ENCODE results near the gene EXOC6B.

Gene EXOC6B

DNA sequence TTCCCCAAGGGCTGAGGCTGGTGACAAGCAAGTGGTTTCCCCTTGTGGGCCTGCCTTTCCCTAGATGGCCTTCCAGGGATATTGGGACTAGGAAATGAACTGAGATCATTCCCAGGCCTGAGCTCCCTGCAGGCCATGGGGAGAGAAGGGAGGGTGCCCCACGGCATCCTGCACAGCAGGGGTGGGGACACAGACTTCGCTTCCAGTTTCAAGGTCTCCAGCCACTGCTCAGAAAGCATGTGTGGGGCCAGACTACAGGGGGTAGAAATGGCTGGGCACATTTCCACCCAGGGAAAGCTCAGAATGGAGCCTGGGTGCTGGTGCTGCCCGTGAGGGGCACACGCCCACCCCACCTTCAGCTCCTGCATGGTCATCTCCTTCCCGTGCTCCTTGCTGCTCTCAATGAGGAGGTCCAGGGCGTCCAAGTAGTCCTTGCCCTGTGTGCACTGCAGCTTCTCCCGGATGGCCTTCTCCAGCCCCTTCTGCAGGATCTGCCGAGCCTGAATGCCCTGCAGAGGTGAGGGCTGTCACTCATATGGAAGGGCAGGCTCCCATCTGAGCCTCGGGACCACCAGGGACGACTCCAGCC is 691.3 kb downstream of the EXOC6B start:
- H3K4me1 ChIP-seq (ENCODE audit: control insufficient read depth, insufficient read depth, low read length, poor library complexity, severe bottlenecking): no peaks in the 10 kb centered on the region
- H3K27ac ChIP-seq (ENCODE audit: low read depth, low read length, severe bottlenecking): no peak overlapping the region
- H3K4me3 ChIP-seq (ENCODE audit: extremely low read depth, insufficient read depth, low read length, poor library complexity, severe bottlenecking): no peak overlapping the region
- H3K36me3 ChIP-seq (ENCODE audit: control insufficient read depth, insufficient read depth, low read length): no peaks in the 10 kb centered on the region
- no peaks in the 10 kb centered on the region for H3K9me3 ChIP-seq (ENCODE audit: control insufficient read depth, low read length)
- WGBS, 2 experiments (ENCODE audit: insufficient coverage in 2 of 2): 90 to 91% methylated on average over 8 to 10 of the region's 10 CpGs

DNA sequence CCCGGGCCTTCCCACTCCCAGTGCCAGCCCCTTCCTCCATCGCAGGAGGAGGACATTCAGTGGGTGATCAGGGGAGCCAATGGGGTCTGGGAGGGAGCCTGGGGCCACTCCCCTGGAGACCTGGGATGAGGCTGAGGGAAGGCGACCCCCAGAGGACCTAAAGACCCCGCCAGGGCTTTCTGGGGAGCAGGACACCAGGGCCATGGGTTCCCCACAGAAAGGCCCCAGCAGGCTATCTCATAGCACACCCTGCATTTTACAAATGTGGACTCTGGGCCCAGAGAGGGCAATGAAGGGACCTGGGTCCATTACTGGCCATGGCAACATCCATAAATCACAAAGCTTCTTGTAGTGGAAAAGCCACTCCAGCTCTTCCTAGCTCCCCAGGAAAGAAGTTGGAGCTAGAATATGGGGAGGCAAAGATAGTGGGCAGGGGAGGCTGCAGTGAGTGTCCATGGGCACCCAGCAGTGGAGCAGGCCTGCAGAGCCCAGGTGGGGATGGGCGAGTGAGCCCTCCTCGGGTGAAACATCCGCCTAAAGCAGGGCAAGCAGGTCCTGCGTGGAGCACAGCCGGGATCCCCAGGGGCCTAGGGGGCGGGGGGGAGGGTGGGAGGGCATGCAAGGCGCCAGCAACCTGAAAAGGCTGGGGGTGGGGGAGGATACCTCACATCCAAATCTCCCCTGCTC is 692.0 kb downstream of the EXOC6B start:
- Histone ChIP-seq H3K4me1 (ENCODE audit: control insufficient read depth, insufficient read depth, low read length, poor library complexity, severe bottlenecking) (no peaks in the 10 kb centered on the region), H3K4me3 (ENCODE audit: extremely low read depth, insufficient read depth, low read length, poor library complexity, severe bottlenecking) (no peak overlapping the region)
- 88% methylated on average over 3 to 4 of the region's 11 CpGs for WGBS, 2 experiments (ENCODE audit: insufficient coverage in 2 of 2)

DNA sequence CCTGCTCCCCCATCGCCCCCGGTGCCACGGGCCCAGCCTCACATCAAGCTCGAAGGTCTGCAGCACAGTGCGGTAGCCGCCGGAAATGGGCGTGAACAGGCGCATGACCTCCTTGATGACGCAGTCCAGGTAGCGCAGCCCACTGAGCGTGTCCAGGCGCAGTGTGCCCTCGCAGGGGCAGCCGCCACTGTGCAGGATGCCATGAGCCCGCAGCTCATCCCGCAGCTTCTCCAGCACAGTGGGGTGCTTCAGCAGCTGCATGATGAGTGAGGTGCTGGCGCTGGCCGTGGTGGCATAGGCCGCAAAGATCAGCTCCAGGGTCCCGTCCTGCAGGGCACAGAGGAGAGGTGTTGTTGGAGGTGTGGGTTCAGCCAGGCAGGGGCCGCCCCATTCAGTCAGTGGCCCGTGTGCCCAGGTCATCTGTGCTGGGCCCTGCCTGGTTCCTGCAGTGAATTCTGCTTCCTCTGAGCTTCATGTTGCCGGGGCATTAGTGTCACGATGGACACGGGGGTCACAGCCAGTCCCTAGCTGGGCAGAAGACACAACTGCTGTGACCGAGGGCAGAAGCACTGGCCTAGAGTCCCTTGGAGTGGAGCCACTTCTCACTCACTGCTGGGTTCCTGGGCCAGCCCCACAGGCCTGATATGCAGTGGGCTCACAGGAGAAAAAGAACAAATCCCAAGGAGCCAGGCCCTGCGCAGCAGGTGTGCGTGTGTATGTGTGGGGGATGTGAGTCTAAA is 692.7 kb downstream of the EXOC6B start:
- Histone ChIP-seq H3K4me3 (ENCODE audit: extremely low read depth, insufficient read depth, low read length, poor library complexity, severe bottlenecking) (no peak overlapping the region), H3K9me3 (ENCODE audit: control insufficient read depth, low read length) (no peaks in the 10 kb centered on the region), H3K27ac (ENCODE audit: low read depth, low read length, severe bottlenecking) (no peak overlapping the region), H3K36me3 (ENCODE audit: control insufficient read depth, insufficient read depth, low read length) (no peaks in the 10 kb centered on the region), H3K4me1 (ENCODE audit: control insufficient read depth, insufficient read depth, low read length, poor library complexity, severe bottlenecking) (no peaks in the 10 kb centered on the region)
- 92 to 94% methylated on average over 24 to 28 of the region's 29 CpGs for WGBS, 2 experiments (ENCODE audit: insufficient coverage in 2 of 2)

More for the DNA sequence above, 692.0 kb downstream of the EXOC6B start:
- Histone ChIP-seq H3K9me3 (ENCODE audit: control insufficient read depth, low read length) (no peaks in the 10 kb centered on the region), H3K27ac (ENCODE audit: low read depth, low read length, severe bottlenecking) (no peak overlapping the region), H3K36me3 (ENCODE audit: control insufficient read depth, insufficient read depth, low read length) (no peaks in the 10 kb centered on the region)

DNA sequence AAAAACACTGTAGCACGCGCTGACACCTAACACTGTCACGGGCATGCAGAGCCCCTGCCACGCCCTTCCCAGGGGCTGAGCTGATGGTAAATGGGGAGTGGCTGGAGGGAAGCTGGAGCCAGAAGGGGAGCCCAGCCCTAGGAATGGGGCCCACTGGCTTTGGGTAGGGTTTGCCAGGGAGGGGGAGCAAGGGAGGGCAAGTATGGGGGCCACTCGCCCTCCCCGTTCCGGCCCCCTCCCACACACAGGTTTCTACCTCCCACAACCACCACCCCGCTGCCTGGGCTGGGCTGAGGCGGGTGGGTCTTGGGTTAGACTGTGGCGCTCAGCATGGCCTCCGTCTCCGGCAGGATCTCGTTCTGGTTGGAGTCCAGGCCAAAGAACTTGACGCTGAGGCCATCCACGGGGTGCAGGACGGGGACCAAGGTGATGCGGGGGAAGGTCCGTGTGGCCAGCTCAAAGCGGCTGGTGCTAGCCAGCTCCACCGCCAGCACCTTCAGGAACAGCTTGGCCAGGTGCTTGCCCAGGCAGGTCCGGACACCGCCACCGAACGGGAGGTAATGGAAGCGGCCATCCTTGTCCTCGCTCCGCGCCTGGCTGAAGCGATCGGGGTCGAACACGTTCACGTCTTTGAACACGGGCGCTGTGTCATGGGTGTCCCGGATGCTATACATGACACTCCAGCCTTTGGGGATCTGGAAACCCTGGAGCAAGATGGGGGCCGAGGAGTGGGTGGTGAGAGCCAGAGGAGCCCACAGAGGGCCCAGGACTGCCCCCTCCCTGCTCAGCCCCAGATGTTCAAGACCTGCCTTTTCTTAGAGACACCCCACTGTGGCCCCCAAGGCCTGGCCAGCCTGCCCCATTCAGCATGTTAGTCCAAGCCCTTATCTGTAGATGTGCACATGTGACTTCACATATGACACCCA is 693.7 kb downstream of the EXOC6B start:
- H3K27ac ChIP-seq (ENCODE audit: low read depth, low read length, severe bottlenecking): no peak overlapping the region
- H3K9me3 ChIP-seq (ENCODE audit: control insufficient read depth, low read length): no peaks in the 10 kb centered on the region
- WGBS, 2 experiments (ENCODE audit: insufficient coverage in 2 of 2): 92 to 97% methylated on average over 29 to 34 of the region's 37 CpGs
- H3K4me3 ChIP-seq (ENCODE audit: extremely low read depth, insufficient read depth, low read length, poor library complexity, severe bottlenecking): no peak overlapping the region
- no peaks in the 10 kb centered on the region for H3K36me3 ChIP-seq (ENCODE audit: control insufficient read depth, insufficient read depth, low read length)
- no peaks in the 10 kb centered on the region for H3K4me1 ChIP-seq (ENCODE audit: control insufficient read depth, insufficient read depth, low read length, poor library complexity, severe bottlenecking)

DNA sequence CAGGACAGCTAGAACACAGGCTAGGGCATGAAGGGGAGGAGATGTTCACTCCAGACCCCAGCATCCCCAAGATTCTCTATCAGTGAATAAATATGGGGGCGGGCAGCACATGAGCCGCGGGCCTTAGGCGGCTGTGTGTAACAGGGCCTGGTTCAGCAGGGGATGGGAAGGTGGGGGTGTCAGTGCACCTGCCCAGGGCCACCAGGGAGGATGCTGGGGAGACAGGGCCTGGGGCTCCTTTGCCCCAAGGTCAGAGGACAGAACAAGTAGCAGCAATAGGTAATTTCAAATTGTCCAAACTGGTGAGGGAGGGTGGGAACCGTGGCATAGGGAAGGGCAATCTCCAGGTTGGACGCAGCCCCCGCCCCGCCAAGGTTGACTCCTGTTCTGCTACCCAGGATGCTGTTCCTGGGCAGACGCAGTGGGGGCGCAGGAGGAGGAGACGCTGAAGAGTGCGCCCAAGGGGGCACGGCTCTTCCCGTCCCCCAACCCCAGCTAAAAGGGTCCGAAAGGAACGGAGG is 694.4 kb downstream of the EXOC6B start:
- no peaks in the 10 kb centered on the region for H3K4me1 ChIP-seq (ENCODE audit: control insufficient read depth, insufficient read depth, low read length, poor library complexity, severe bottlenecking)
- WGBS, 2 experiments (ENCODE audit: insufficient coverage in 2 of 2): 97% methylated on average over 14 to 16 of the region's 16 CpGs
- no peaks in the 10 kb centered on the region for H3K36me3 ChIP-seq (ENCODE audit: control insufficient read depth, insufficient read depth, low read length)
- H3K9me3 ChIP-seq (ENCODE audit: control insufficient read depth, low read length): no peaks in the 10 kb centered on the region
- H3K4me3 ChIP-seq (ENCODE audit: extremely low read depth, insufficient read depth, low read length, poor library complexity, severe bottlenecking): no peak overlapping the region
- no peak overlapping the region for H3K27ac ChIP-seq (ENCODE audit: low read depth, low read length, severe bottlenecking)

DNA sequence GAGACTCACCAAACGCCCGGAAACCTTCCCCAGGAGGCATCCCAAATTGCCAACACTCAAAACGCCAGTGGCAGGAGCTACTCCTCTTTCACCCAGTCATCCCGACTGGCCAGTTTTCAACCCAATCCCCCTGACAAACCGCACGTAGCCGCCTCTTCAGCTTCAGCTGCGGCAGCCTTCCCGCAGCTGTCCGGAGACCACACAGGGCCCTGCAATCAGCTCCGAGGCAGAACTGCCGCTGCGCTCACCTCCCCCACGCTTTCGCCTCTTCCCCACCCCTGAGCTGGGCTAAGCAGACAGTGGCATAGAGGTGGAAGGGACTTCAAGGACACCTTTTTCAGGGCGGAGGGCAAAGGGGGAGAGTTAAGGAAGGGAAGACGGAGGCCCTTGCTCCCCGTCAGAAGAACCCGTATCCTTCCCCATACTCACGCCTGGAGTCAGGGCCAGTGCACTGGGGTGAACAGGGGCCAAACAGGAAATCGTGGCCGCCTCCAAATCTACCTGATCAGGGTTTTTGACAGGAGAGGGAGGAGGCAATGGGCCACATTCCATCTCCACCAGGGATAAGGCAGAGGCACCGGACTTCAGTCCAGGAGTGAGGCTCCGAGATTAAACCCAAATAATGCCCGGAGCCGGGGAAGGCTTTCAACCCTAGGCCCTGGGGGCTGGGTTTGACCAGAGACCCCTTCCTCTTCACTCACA is 695.0 kb downstream of the EXOC6B start:
- no peak overlapping the region for H3K27ac ChIP-seq (ENCODE audit: low read depth, low read length, severe bottlenecking)
- 57% methylated on average over 17 to 18 of the region's 26 CpGs for WGBS, 2 experiments (ENCODE audit: insufficient coverage in 2 of 2)

DNA sequence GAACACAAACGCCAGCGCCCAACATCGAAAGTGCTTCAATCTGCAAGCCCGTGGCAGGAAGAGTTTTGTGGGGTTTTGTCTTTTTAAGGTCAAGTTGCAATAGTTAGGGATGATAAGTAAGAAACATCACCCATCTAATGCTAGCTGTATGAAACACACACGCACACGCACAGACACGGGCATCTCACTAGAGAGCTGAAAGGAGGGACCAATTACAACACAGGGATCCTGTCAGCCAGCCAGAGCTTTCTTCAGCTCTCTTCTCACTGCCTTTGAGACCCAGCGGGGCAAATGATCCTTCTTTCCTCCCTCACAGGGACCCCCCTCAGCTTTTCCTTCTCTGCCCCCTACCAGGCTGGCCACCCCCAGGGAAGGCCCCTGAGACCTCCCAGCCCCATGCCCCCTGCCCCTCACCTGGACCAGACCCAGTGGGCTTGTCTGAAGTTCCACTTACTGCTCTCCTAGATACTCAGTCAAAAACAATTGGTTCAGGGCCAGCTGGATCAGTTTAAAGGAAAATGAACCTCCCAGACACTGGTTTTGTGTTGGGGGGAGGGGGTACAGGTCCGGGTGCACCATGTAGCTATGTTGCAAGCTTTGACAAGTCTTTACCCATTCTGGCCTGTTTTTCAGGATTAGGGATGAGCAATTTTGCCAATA is 696.0 kb downstream of the EXOC6B start:
- no peak overlapping the region for H3K27ac ChIP-seq (ENCODE audit: low read depth, low read length, severe bottlenecking)

More for the DNA sequence above, 695.0 kb downstream of the EXOC6B start:
- Histone ChIP-seq H3K36me3 (ENCODE audit: control insufficient read depth, insufficient read depth, low read length) (no peaks in the 10 kb centered on the region), H3K4me3 (ENCODE audit: extremely low read depth, insufficient read depth, low read length, poor library complexity, severe bottlenecking) (no peak overlapping the region), H3K9me3 (ENCODE audit: control insufficient read depth, low read length) (no peaks in the 10 kb centered on the region), H3K4me1 (ENCODE audit: control insufficient read depth, insufficient read depth, low read length, poor library complexity, severe bottlenecking) (no peaks in the 10 kb centered on the region)

DNA sequence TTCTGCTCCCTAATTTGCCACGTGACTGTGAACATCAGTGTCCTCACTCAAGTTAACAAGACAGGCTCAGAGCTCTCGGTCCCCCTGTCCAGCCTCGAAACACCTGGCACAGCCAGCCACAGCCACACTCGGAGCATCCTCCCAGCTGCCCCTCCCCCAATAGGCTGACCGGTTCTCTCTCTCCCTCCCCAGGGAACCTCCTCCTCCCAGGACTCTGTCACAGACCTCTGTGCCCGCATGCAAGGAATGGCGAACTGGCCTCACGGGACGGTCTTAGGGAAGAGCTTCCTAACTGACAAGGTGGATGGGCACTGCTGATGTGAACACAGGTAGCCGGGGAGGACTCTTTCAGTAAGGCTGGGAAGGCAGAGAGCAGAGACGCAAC is 697.0 kb downstream of the EXOC6B start:
- Histone ChIP-seq H3K9me3 (ENCODE audit: control insufficient read depth, low read length) (no peaks in the 10 kb centered on the region), H3K4me1 (ENCODE audit: control insufficient read depth, insufficient read depth, low read length, poor library complexity, severe bottlenecking) (no peaks in the 10 kb centered on the region), H3K27ac (ENCODE audit: low read depth, low read length, severe bottlenecking) (no peak overlapping the region), H3K36me3 (ENCODE audit: control insufficient read depth, insufficient read depth, low read length) (no peaks in the 10 kb centered on the region), H3K4me3 (ENCODE audit: extremely low read depth, insufficient read depth, low read length, poor library complexity, severe bottlenecking) (no peak overlapping the region)
- 71 to 78% methylated on average over 8 to 11 of the region's 11 CpGs for WGBS, 2 experiments (ENCODE audit: insufficient coverage in 2 of 2)

More for the DNA sequence above, 696.0 kb downstream of the EXOC6B start:
- Histone ChIP-seq H3K36me3 (ENCODE audit: control insufficient read depth, insufficient read depth, low read length) (no peaks in the 10 kb centered on the region), H3K4me1 (ENCODE audit: control insufficient read depth, insufficient read depth, low read length, poor library complexity, severe bottlenecking) (no peaks in the 10 kb centered on the region), H3K9me3 (ENCODE audit: control insufficient read depth, low read length) (no peaks in the 10 kb centered on the region), H3K4me3 (ENCODE audit: extremely low read depth, insufficient read depth, low read length, poor library complexity, severe bottlenecking) (no peak overlapping the region)
- WGBS, 2 experiments (ENCODE audit: insufficient coverage in 2 of 2): 89 to 94% methylated on average over 5 to 9 of the region's 9 CpGs

DNA sequence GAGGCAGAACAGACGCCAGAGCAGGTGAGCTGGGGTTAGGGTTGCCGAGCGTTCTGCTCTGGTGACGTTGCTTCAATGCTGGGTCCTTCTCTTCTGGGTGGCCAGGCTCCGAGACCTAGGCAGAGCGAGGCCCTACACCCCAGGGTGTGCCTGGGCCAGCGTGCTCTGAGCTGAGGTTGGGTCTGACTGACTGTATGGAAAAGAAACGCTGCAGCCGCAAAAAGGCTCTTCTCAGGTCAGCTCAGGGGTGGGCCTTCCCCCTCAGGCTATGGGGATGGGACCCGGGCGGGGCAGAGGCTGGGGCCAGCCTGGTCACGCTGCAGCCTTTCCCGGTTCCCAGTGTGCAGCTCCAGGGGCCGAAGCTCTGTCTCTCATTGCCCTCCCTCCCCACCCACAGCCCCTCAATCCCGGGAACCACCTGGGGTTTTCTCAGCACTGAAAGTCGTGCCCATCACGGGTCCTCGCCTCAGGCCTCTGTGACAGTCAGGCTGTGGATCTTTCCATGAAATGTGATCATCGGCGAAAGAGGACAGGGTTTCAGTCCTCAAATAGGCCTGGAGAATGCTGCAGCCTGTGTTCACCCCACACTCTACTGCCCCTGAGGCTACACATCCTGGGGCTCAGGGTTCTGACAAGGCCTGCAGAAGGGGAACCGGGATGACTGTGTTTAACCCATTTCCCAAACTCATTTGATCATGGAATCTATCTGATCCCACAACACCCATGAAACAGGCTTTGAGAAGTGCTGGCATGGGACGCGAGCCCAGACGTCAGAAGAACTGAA is 697.6 kb downstream of the EXOC6B start:
- Histone ChIP-seq H3K9me3 (ENCODE audit: control insufficient read depth, low read length) (no peaks in the 10 kb centered on the region), H3K36me3 (ENCODE audit: control insufficient read depth, insufficient read depth, low read length) (no peaks in the 10 kb centered on the region), H3K4me1 (ENCODE audit: control insufficient read depth, insufficient read depth, low read length, poor library complexity, severe bottlenecking) (no peaks in the 10 kb centered on the region), H3K27ac (ENCODE audit: low read depth, low read length, severe bottlenecking) (no peak overlapping the region), H3K4me3 (ENCODE audit: extremely low read depth, insufficient read depth, low read length, poor library complexity, severe bottlenecking) (no peak overlapping the region)
- 88 to 91% methylated on average over 11 to 17 of the region's 24 CpGs for WGBS, 2 experiments (ENCODE audit: insufficient coverage in 2 of 2)

All from mesodermal cell (in vitro differentiated cells).